Coronary artery (tissue), 2 donors: ENCODE measurements around the gene RPL15.
A peak's percentile ranks its signal among the peaks of the same experiment; 100 is the strongest.

Experiments used
- DNase-seq: peaks from one replicate; pipeline ENCODE4 v3.0.0-alpha.2; 2017; ENCODE audit warnings: low spot score
- H3K27ac ChIP-seq, 2 donors: fragments of 200-600 bp; sonication (generic); one replicate each; pipeline ENCODE4 v1.5.1; 2016 to 2019
- H3K4me3 ChIP-seq: fragments of 200-600 bp; sonication (generic); 2 replicates; pipeline ENCODE4 v1.5.1; 2016; ENCODE audit warnings: mild to moderate bottlenecking, moderate library complexity
- TF ChIP-seq, protein P1 (sequence below): fragments of 200-600 bp; sonication (generic); IDR thresholded peaks from one replicate; pipeline ENCODE4 v1.5.1; 2019; ENCODE audit warnings: antibody characterized with exemption

The RPL15 gene

DNA sequence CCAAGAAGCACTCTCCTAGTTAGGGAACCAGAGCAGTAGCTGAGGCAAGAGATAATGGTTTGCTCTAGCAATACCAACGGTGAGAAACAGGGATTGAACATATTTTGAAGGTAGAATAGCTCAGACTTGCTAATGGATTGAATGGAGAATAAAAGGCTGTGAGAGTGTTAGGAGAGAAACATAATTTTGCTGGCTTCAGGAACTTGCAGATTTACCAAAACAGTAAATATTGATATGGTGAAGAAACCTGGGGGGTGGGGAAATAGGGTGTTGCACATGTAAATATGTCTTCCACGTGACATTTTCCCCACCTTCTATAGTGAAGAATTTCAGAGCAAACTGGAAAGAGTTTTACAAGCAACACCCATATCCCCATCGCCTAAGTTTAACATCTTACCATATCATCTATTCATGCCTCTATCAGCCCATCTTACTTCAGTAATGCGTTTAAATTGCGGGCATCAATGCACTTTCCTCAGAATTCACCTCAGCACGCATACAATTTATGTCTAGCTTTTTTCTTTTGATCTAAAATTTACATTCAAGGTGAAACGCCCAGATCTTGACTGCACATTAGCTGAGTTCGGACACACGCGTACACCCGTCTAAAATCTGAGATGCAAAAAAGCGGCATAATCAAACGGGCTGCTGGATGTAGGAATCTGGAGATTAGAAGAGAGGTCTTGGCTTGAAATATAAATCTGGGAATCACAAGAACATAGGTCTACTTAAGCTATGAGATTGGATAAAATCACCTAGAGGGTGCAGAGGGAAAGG, 27.3 kb downstream of the RPL15 start:
- TF ChIP-seq, protein P1, sequence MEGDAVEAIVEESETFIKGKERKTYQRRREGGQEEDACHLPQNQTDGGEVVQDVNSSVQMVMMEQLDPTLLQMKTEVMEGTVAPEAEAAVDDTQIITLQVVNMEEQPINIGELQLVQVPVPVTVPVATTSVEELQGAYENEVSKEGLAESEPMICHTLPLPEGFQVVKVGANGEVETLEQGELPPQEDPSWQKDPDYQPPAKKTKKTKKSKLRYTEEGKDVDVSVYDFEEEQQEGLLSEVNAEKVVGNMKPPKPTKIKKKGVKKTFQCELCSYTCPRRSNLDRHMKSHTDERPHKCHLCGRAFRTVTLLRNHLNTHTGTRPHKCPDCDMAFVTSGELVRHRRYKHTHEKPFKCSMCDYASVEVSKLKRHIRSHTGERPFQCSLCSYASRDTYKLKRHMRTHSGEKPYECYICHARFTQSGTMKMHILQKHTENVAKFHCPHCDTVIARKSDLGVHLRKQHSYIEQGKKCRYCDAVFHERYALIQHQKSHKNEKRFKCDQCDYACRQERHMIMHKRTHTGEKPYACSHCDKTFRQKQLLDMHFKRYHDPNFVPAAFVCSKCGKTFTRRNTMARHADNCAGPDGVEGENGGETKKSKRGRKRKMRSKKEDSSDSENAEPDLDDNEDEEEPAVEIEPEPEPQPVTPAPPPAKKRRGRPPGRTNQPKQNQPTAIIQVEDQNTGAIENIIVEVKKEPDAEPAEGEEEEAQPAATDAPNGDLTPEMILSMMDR: no peak
- no peak for DNase-seq
- peak overlapping the region; percentile 96 to 99 for H3K27ac ChIP-seq

GRCh38 chr3:23944861-23945662, 28.1 kb downstream of the RPL15 start, which contains the start of gene NR1D2:
Gene NR1D2 (plus strand): TSS chr3:23945286. CDS start chr3:23945579, 293 bp downstream.
- H3K27ac ChIP-seq: peak within 1 kb of the TSS; percentile 96 to 99
- peak within 1 kb of the TSS; percentile 82 for H3K4me3 ChIP-seq
- peak; percentile 86 for DNase-seq
- TF ChIP-seq, protein P1: no peak

More for the DNA sequence above, 27.3 kb downstream of the RPL15 start:
- peak overlapping the region; percentile 82 for H3K4me3 ChIP-seq

DNA sequence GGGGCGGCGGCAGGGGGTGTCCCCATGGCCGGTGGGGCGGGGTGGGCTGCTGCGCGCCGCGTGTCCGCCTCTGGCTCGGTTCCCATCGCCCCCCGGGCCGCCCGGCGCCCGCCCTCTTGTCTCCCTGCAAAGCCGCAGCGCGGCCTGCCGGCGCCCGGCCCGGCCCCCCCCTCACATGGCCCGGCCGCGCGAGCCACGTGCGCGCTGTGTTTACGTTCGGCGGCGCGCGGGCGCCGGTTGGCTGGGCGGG, 28.7 kb downstream of the RPL15 start:
- TF ChIP-seq, protein P1: no peak
- DNase-seq: no peak
- Histone ChIP-seq H3K4me3 (peak overlapping the region; percentile 82), H3K27ac (peak overlapping the region; percentile 96 to 99)

DNA sequence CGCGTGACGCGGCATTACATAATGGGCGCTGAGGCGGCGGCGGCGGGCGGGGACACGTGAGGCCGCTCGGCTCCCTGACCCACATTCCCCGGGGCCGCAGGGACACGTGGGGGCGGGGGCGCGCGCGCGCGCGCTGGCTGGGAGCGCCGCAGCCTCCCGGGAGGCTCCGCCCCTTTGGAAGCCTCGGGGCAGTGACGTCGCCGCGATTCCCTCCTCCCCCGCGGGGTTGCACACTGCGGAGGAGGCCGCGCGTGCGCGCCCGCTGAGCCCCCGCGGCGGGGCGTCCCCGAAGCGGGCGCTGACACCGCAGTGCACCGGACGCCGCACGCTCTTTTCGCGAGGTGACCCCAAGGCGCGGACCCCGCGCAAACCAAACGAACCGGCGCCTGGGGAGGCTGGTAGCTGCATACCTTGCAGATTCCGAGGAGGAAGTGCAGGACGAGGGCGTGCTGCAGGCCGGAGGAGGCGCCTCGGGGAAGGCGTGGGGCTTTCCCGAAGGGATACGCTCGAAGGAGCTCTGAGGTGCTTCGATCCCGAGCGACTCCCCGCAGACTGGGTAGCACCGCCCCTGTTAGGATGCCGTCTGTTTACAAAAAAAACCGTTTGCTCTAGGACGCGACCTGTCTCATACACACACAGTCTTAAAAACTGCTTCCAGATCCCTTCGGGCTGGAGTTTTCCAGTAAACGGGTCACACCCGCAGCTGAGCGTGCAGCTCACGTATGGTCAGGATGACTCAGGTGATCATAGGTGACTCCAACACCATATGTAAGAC, 29.2 kb downstream of the RPL15 start:
- Histone ChIP-seq H3K27ac (peak overlapping the region; percentile 92 to 96), H3K4me3 (peak overlapping the region; percentile 82)
- DNase-seq: peak; percentile 97
- TF ChIP-seq, protein P1: no peak

DNA sequence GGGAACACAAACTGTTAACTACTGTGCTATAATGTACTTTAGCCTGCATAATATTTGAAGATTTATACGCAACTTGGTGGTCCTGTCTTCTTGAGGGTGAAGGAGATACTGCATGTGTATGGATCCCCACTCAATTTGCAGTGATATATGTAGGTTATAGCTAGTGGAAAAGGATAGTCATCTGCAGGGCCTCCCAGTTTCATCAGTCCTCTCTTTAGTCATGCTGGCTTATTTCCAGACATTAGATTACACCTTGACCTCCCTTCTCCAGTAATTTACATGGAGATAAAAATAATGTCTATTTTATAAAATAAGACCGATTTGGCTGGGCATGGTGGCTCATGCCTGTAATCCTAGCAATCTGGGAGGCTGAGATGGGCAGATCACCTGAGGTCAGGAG, 31.8 kb downstream of the RPL15 start:
- H3K4me3 ChIP-seq: no peak overlapping the region
- TF ChIP-seq, protein P1: no peak
- H3K27ac ChIP-seq: peak overlapping the region; percentile 92
- DNase-seq: no peak

DNA sequence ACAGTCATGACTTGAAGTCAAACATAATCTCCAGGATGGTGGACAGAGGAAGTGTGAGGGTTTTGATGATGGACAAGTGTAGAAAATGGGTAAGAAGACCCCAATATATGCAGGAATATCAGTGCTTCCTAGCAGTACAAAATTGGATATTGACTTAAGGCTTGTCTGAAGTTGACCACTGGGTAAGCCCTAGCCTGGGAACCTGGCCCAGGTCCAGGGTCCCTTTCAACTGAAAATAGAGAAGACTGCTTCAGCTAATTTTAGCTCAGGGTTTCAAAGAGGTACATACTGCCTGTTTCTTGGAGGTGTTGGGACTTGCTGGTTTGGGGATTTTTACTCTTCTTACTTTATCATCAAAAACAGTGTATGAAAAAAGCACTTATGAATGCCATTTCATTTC, 32.9 kb downstream of the RPL15 start:
- TF ChIP-seq, protein P1: no peak
- peak overlapping the region; percentile 60 to 63 for H3K27ac ChIP-seq
- DNase-seq: no peak
- peak overlapping the region; percentile 34 for H3K4me3 ChIP-seq
